ENCODE data around the gene RAB37.

GRCh38 chr17:74763565-74764387 lies 26.7 kb downstream of the RAB37 start:
- TF ChIP-seq CTCF (IDR thresholded peaks at IDR 0.05) = no peak
- no peak for TF ChIP-seq POLR2A (IDR thresholded peaks at IDR 0.05)

Data from testis (tissue), 2 donors.